SJSA1 (cell line): ENCODE data around the gene ANO1. TPM values are rescaled to one million over a fixed set of nuclear protein-coding genes. Genes with fewer than 3 reads are reported as not detected.

Experiments used
- DNase-seq, 2 experiments: peaks; one replicate each; pipeline ENCODE4 v3.0.0-alpha.2; 2015 to 2020; ENCODE audit warnings: low spot score in 2 of 2, low read depth in 1 of 2
- H3K27ac ChIP-seq: fragments of 250-450 bp; sonication (Bioruptor Pico); 2 replicates; pipeline ENCODE4 v1.5.1; 2020; ENCODE audit warnings: mild to moderate bottlenecking, moderate library complexity
- H3K27me3 ChIP-seq: fragments of 250-450 bp; sonication (Bioruptor Pico); replicated peaks from 2 replicates; pipeline ENCODE4 v1.5.1; 2020; ENCODE audit warnings: mild to moderate bottlenecking, moderate library complexity
- H3K36me3 ChIP-seq: fragments of 250-450 bp; sonication (Bioruptor Pico); 2 replicates; pipeline ENCODE4 v1.5.1; 2020; ENCODE audit warnings: mild to moderate bottlenecking
- H3K4me1 ChIP-seq: fragments of 250-450 bp; sonication (Bioruptor Pico); replicated peaks from 2 replicates; pipeline ENCODE4 v1.6.1; 2021; ENCODE audit warnings: mild to moderate bottlenecking
- H3K4me3 ChIP-seq: fragments of 250-450 bp; sonication (Bioruptor Pico); 2 replicates; pipeline ENCODE4 v1.5.1; 2020; ENCODE audit warnings: mild to moderate bottlenecking
- H3K9me3 ChIP-seq: fragments of 250-450 bp; sonication (Bioruptor Pico); replicated peaks from 2 replicates; pipeline ENCODE4 v1.5.1; 2020; ENCODE audit warnings: mild to moderate bottlenecking
- total RNA-seq: library from RNA; depleted of rRNA; stranded (reverse); fragments of >200 nt; shearing (Covaris generic); gene quantifications from 2 replicates; pipeline ENCODE4 v1.2.3, GENCODE V29; 2014

ANO1 gene
- total RNA-seq, 1 experiment from 2014 or later = 1.4 TPM

- Histone ChIP-seq H3K27me3 (peaks cover 16% of the 10 kb centered on the region), H3K9me3 (no peaks in the 10 kb centered on the region), H3K27ac (no peak overlapping the region), H3K4me1 (no peaks in the 10 kb centered on the region; the same call in 1 of the 2 replicates), H3K36me3 (no peaks in the 10 kb centered on the region), H3K4me3 (no peak overlapping the region)
- no peak for DNase-seq
These were observed 6.2 kb downstream of the ANO1 start for GRCh38 chr11:70084046-70084984.

GRCh38 chr11:70085815-70086769 is 8.0 kb downstream of the ANO1 start:
- peaks cover 24% of the 10 kb centered on the region for H3K27me3 ChIP-seq
- no peaks in the 10 kb centered on the region for H3K36me3 ChIP-seq
- no peak overlapping the region for H3K27ac ChIP-seq
- no peaks in the 10 kb centered on the region for H3K9me3 ChIP-seq
- no peak overlapping the region for H3K4me3 ChIP-seq
- no peaks in the 10 kb centered on the region for H3K4me1 ChIP-seq
- no peak for DNase-seq

- DNase-seq = no peak
- Histone ChIP-seq H3K9me3 (0 out of 2 replicates have a peak, but pooled peaks cover 3% of the 10 kb centered on the region), H3K4me1 (no peaks in the 10 kb centered on the region), H3K4me3 (no peak overlapping the region), H3K27ac (no peak overlapping the region), H3K36me3 (no peaks in the 10 kb centered on the region), H3K27me3 (peaks cover 35% of the 10 kb centered on the region)
These were observed 9.5 kb downstream of the ANO1 start for GRCh38 chr11:70087446-70088167.

- Histone ChIP-seq H3K4me3 (no peak overlapping the region), H3K9me3 (0 out of 2 replicates have a peak, but pooled peaks cover 3% of the 10 kb centered on the region), H3K27me3 (peaks cover 35% of the 10 kb centered on the region), H3K36me3 (no peaks in the 10 kb centered on the region), H3K27ac (no peak overlapping the region), H3K4me1 (no peaks in the 10 kb centered on the region)
- no peak for DNase-seq
These were observed 10.7 kb downstream of the ANO1 start for GRCh38 chr11:70088735-70089250.

GRCh38 chr11:70089631-70090030 is 11.5 kb downstream of the ANO1 start:
- H3K27me3 ChIP-seq = peaks cover 35% of the 10 kb centered on the region
- H3K4me3 ChIP-seq = no peak overlapping the region
- no peak for DNase-seq
- H3K9me3 ChIP-seq = 0 out of 2 replicates have a peak, but pooled peaks cover 3% of the 10 kb centered on the region
- H3K27ac ChIP-seq = no peak overlapping the region
- H3K36me3 ChIP-seq = no peaks in the 10 kb centered on the region
- no peaks in the 10 kb centered on the region for H3K4me1 ChIP-seq

GRCh38 chr11:70090961-70091381 is 12.9 kb downstream of the ANO1 start:
- Histone ChIP-seq H3K9me3 (0 out of 2 replicates have a peak, but pooled peaks cover 3% of the 10 kb centered on the region), H3K4me3 (no peak overlapping the region), H3K4me1 (no peaks in the 10 kb centered on the region), H3K27ac (no peak overlapping the region), H3K27me3 (peaks cover 35% of the 10 kb centered on the region), H3K36me3 (no peaks in the 10 kb centered on the region)
- no peak for DNase-seq

- H3K27me3 ChIP-seq = peaks cover 35% of the 10 kb centered on the region
- H3K4me3 ChIP-seq = no peak overlapping the region
These were observed 13.5 kb downstream of the ANO1 start for GRCh38 chr11:70091638-70092037.

GRCh38 chr11:70092959-70093715 is 15.0 kb downstream of the ANO1 start:
- no peak for DNase-seq

More at GRCh38 chr11:70091638-70092037, 13.5 kb downstream of the ANO1 start:
- Histone ChIP-seq H3K36me3 (no peaks in the 10 kb centered on the region), H3K9me3 (0 out of 2 replicates have a peak, but pooled peaks cover 3% of the 10 kb centered on the region), H3K4me1 (no peaks in the 10 kb centered on the region), H3K27ac (no peak overlapping the region)
- no peak for DNase-seq

GRCh38 chr11:70095541-70096252 is 17.6 kb downstream of the ANO1 start:
- DNase-seq = no peak
- Histone ChIP-seq H3K4me3 (no peak overlapping the region), H3K36me3 (no peaks in the 10 kb centered on the region), H3K27ac (no peak overlapping the region), H3K27me3 (peaks cover 45% of the 10 kb centered on the region), H3K9me3 (0 out of 2 replicates have a peak, but pooled peaks cover 3% of the 10 kb centered on the region), H3K4me1 (no peaks in the 10 kb centered on the region)

More at GRCh38 chr11:70092959-70093715, 15.0 kb downstream of the ANO1 start:
- Histone ChIP-seq H3K4me1 (no peaks in the 10 kb centered on the region), H3K27ac (no peak overlapping the region), H3K27me3 (peaks cover 45% of the 10 kb centered on the region), H3K36me3 (no peaks in the 10 kb centered on the region), H3K9me3 (0 out of 2 replicates have a peak, but pooled peaks cover 3% of the 10 kb centered on the region), H3K4me3 (no peak overlapping the region)

- Histone ChIP-seq H3K9me3 (no peaks in the 10 kb centered on the region), H3K27ac (no peak overlapping the region), H3K27me3 (peaks cover 43% of the 10 kb centered on the region), H3K4me3 (no peak overlapping the region), H3K4me1 (no peaks in the 10 kb centered on the region), H3K36me3 (no peaks in the 10 kb centered on the region)
- DNase-seq = no peak
These were observed 19.9 kb downstream of the ANO1 start for GRCh38 chr11:70097783-70098563.

GRCh38 chr11:70098936-70099335 is 20.8 kb downstream of the ANO1 start:
- Histone ChIP-seq H3K27me3 (peaks cover 50% of the 10 kb centered on the region), H3K9me3 (no peaks in the 10 kb centered on the region), H3K4me3 (no peak overlapping the region), H3K27ac (no peak overlapping the region), H3K4me1 (no peaks in the 10 kb centered on the region), H3K36me3 (no peaks in the 10 kb centered on the region)
- DNase-seq = no peak
